Activated CD8-positive, alpha-beta T cell treated with anti-CD3 and anti-CD28 coated beads for 36 hours (primary cell): ENCODE results near the gene LETM1. TPM values are rescaled to one million over a fixed set of nuclear protein-coding genes. Genes with fewer than 3 reads are reported as not detected.

ENCODE experiments used
- ATAC-seq: fragments of 200-7000 bp; cut with Tn5 transposase; one replicate; pipeline ENCODE4 v1.10.0; 2021; ENCODE audit warnings: mild to moderate bottlenecking, moderate library complexity
- CTCF ChIA-PET: fragments of 350-600 bp; sonication (Branson Sonifier 250); formaldehyde crosslinking; loops from one replicate; lab custom pipeline; 2021; ENCODE audit warnings: antibody characterized with exemption; lab: Charles Lee
- POLR2A ChIA-PET: fragments of 350-600 bp; sonication (Branson Sonifier 250); formaldehyde crosslinking; loops from one replicate; lab custom pipeline; 2021; ENCODE audit warnings: antibody characterized with exemption; lab: Charles Lee
- DNase-seq: peaks from one replicate; pipeline ENCODE4 v3.0.0-alpha.2; 2020
- H3K27ac Mint-ChIP-seq: one replicate; pipeline ENCODE4 v1.8.0; 2021; ENCODE audit warnings: mild to moderate bottlenecking, mixed read lengths
- H3K27me3 Mint-ChIP-seq: one replicate; pipeline ENCODE4 v1.8.0; 2021; ENCODE audit warnings: mixed read lengths
- H3K36me3 Mint-ChIP-seq: one replicate; pipeline ENCODE4 v1.8.0; 2021; ENCODE audit warnings: low read depth, mixed read lengths
- H3K4me1 Mint-ChIP-seq: one replicate; pipeline ENCODE4 v1.8.0; 2021; ENCODE audit warnings: low read depth, mixed read lengths
- H3K4me3 Mint-ChIP-seq: one replicate; pipeline ENCODE4 v1.8.0; 2021; ENCODE audit warnings: mild to moderate bottlenecking, moderate library complexity, mixed read lengths
- H3K9me3 Mint-ChIP-seq: one replicate; pipeline ENCODE4 v1.8.0; 2021; ENCODE audit warnings: mixed read lengths
- intact Hi-C: fragments of 100-400 bp; cut with micrococcal nuclease; formaldehyde crosslinking; loops from one replicate; pipeline ENCODE4 v1.10.0; 2022
- total RNA-seq, 2 experiments: library from RNA; stranded (reverse); gene quantifications; one replicate each; pipeline ENCODE4 v1.2.3, GENCODE V29; 2021
- TF ChIP-seq, protein P1 (sequence below): fragments of 200-600 bp; IDR thresholded peaks from one replicate; pipeline ENCODE4 v1.8.0; 2022; ENCODE audit warnings: antibody characterized with exemption, mild to moderate bottlenecking

The LETM1 gene
- total RNA-seq, 2 experiments from 2014 or later = 49.4 to 53.2 TPM

DNA sequence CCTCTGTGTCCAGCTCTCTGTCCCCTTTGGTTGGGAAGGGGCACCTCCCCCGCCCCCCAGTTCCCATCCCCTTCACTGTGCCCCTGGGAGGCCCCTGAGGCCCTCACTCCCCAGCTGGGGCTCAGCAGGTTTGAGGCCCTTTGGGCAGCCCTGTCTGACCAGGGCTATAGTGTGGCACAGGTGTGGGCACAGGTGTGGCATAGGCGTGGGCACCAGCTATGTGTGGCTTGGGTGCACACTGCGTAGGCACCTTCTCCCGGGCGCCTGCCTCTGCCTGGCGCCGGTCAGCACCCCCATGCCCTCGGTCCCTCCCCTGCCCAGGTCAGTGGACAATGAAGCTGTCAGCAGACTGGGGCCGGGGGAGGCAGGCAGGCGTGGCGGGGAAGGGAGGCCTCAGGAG, 70.4 kb downstream of the LETM1 start:
- Mint-ChIP-seq H3K9me3 (no peaks in the 10 kb centered on the region), H3K36me3 (no peaks in the 10 kb centered on the region), H3K4me1 (no peaks in the 10 kb centered on the region), H3K27me3 (no peaks in the 10 kb centered on the region), H3K4me3 (no peak overlapping the region), H3K27ac (no peak overlapping the region)
- ATAC-seq = no peak
- POLR2A ChIA-PET = interaction anchor here (1.6 kb wide), 1 partner anchor 41 kb away, joined by 4 read pairs; no protein-coding TSS in a partner anchor
- TF ChIP-seq, protein P1, sequence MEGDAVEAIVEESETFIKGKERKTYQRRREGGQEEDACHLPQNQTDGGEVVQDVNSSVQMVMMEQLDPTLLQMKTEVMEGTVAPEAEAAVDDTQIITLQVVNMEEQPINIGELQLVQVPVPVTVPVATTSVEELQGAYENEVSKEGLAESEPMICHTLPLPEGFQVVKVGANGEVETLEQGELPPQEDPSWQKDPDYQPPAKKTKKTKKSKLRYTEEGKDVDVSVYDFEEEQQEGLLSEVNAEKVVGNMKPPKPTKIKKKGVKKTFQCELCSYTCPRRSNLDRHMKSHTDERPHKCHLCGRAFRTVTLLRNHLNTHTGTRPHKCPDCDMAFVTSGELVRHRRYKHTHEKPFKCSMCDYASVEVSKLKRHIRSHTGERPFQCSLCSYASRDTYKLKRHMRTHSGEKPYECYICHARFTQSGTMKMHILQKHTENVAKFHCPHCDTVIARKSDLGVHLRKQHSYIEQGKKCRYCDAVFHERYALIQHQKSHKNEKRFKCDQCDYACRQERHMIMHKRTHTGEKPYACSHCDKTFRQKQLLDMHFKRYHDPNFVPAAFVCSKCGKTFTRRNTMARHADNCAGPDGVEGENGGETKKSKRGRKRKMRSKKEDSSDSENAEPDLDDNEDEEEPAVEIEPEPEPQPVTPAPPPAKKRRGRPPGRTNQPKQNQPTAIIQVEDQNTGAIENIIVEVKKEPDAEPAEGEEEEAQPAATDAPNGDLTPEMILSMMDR = no peak
- no peak for DNase-seq
- CTCF ChIA-PET = interaction anchor here (1.1 to 1.9 kb wide), 2 partner anchors 24 to 37 kb away, joined by 3 to 5 read pairs; no protein-coding TSS in a partner anchor
- intact Hi-C loops = no loop called here

GRCh38 chr4:1784789-1785591, 71.0 kb downstream of the LETM1 start:
- H3K4me1 Mint-ChIP-seq = no peaks in the 10 kb centered on the region
- no peak overlapping the region for H3K27ac Mint-ChIP-seq
- CTCF ChIA-PET = interaction anchor here (0.9 kb wide), 1 partner anchor 92 kb away, joined by 4 read pairs; no protein-coding TSS in a partner anchor
- intact Hi-C loops = no loop called here
- POLR2A ChIA-PET = interaction anchor here (1.6 kb wide), 1 partner anchor 40 kb away, joined by 4 read pairs; no protein-coding TSS in a partner anchor
- H3K9me3 Mint-ChIP-seq = no peaks in the 10 kb centered on the region
- ATAC-seq (no peak), DNase-seq (no peak)
- TF ChIP-seq, protein P1 = no peak
- H3K27me3 Mint-ChIP-seq = no peaks in the 10 kb centered on the region
- no peaks in the 10 kb centered on the region for H3K36me3 Mint-ChIP-seq
- no peak overlapping the region for H3K4me3 Mint-ChIP-seq

DNA sequence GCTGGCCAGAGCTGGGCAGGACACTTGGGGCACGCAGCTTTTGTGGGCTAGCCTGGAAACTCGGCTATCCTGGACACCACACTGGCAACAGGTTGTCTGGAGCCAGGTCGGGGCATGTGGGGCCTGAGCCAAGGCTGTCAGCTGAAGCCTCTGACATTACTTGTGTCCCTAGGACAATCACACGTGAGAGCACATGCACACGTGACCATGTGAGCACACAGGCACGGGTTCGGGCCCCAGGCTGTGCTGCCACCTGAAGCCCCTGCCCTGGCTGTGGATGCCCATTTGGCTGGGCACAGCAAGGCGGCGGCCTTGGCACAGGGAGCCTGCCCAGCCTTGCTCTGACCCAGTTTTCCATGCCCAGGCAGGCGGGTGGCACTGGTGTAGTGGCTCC, 71.6 kb downstream of the LETM1 start:
- Mint-ChIP-seq H3K27ac (no peak overlapping the region), H3K4me3 (no peak overlapping the region), H3K4me1 (no peaks in the 10 kb centered on the region), H3K9me3 (no peaks in the 10 kb centered on the region), H3K36me3 (no peaks in the 10 kb centered on the region), H3K27me3 (no peaks in the 10 kb centered on the region)
- intact Hi-C loops = no loop called here
- DNase-seq (no peak), ATAC-seq (no peak)
- CTCF ChIA-PET = interaction anchor here (0.9 kb wide), 1 partner anchor 92 kb away, joined by 4 read pairs; no protein-coding TSS in a partner anchor
- TF ChIP-seq, protein P1 = no peak
- POLR2A ChIA-PET = interaction anchor here (1.6 kb wide), 1 partner anchor 40 kb away, joined by 4 read pairs; no protein-coding TSS in a partner anchor

- H3K27ac Mint-ChIP-seq = no peak overlapping the region
- CTCF ChIA-PET = interaction anchor here (0.9 kb wide), 1 partner anchor 91 kb away, joined by 4 read pairs; no protein-coding TSS in a partner anchor
Observed at GRCh38 chr4:1783970-1784369, 72.0 kb downstream of the LETM1 start.

More at GRCh38 chr4:1783970-1784369, 72.0 kb downstream of the LETM1 start:
- TF ChIP-seq, protein P1 = no peak
- DNase-seq = no peak
- no peaks in the 10 kb centered on the region for H3K36me3 Mint-ChIP-seq
- ATAC-seq = no peak
- POLR2A ChIA-PET = interaction anchor here (0.7 to 1.6 kb wide), 2 partner anchors 10 to 39 kb away, joined by 3 to 4 read pairs; no protein-coding TSS in a partner anchor
- H3K4me3 Mint-ChIP-seq = no peak overlapping the region
- intact Hi-C loops = no loop called here
- no peaks in the 10 kb centered on the region for H3K4me1 Mint-ChIP-seq
- H3K27me3 Mint-ChIP-seq = no peaks in the 10 kb centered on the region
- H3K9me3 Mint-ChIP-seq = no peaks in the 10 kb centered on the region
